ENCODE measurements around the gene RPTOR. TPM values are rescaled to one million over a fixed set of nuclear protein-coding genes. Genes with fewer than 3 reads are reported as not detected.

The RPTOR gene
- total RNA-seq, 4 donors from 2014 or later, result 19.0 to 48.3 (median 27.3) TPM

- H3K4me1 ChIP-seq, result peaks cover 0 to 5% of the 10 kb centered on the region in 2 donors
- H3K27me3 ChIP-seq, result no peaks in the 10 kb centered on the region
- intact Hi-C loops (cut with DNase I; ENCODE audit: low total_unique reads), result no loop called here
- TF ChIP-seq CTCF (IDR thresholded peaks at IDR 0.05), result no peak
- no peak for TF ChIP-seq POLR2A (IDR thresholded peaks at IDR 0.05)
- H3K4me3 ChIP-seq, result no peak overlapping the region
- DNase-seq, result no peak
- H3K36me3 ChIP-seq, result no peaks in the 10 kb centered on the region
- no peaks in the 10 kb centered on the region for H3K9me3 ChIP-seq
- no peak overlapping the region for H3K27ac ChIP-seq
Observed at GRCh38 chr17:80745183-80745582, 200.5 kb downstream of the RPTOR start.

- TF ChIP-seq POLR2A (IDR thresholded peaks at IDR 0.05) (no peak), CTCF (IDR thresholded peaks at IDR 0.05) (no peak)
- no peak for DNase-seq
- no peak overlapping the region for H3K4me3 ChIP-seq
- peaks cover 0 to 5% of the 10 kb centered on the region in 2 donors for H3K4me1 ChIP-seq
- no peaks in the 10 kb centered on the region for H3K36me3 ChIP-seq
- intact Hi-C loops (cut with DNase I; ENCODE audit: low total_unique reads), result no loop called here
- H3K27ac ChIP-seq, result no peak overlapping the region
- no peaks in the 10 kb centered on the region for H3K27me3 ChIP-seq
- H3K9me3 ChIP-seq, result no peaks in the 10 kb centered on the region
Observed at GRCh38 chr17:80746262-80746935, 201.8 kb downstream of the RPTOR start.

GRCh38 chr17:80747469-80747868 lies 202.8 kb downstream of the RPTOR start:
- Histone ChIP-seq H3K27me3 (no peaks in the 10 kb centered on the region), H3K36me3 (no peaks in the 10 kb centered on the region), H3K4me3 (no peak overlapping the region), H3K9me3 (no peaks in the 10 kb centered on the region), H3K4me1 (peaks cover 0 to 4% of the 10 kb centered on the region in 2 donors), H3K27ac (no peak overlapping the region)
- no peak for TF ChIP-seq CTCF (IDR thresholded peaks at IDR 0.05)
- TF ChIP-seq POLR2A (IDR thresholded peaks at IDR 0.05), result no peak
- no peak for DNase-seq
- intact Hi-C loops (cut with DNase I; ENCODE audit: low total_unique reads), result no loop called here

- intact Hi-C loops (cut with DNase I; ENCODE audit: low total_unique reads), result no loop called here
Observed at GRCh38 chr17:80749611-80750010, 205.0 kb downstream of the RPTOR start.

More at GRCh38 chr17:80749611-80750010, 205.0 kb downstream of the RPTOR start:
- TF ChIP-seq POLR2A (IDR thresholded peaks at IDR 0.05) (no peak), CTCF (IDR thresholded peaks at IDR 0.05) (no peak)
- no peaks in the 10 kb centered on the region for H3K27me3 ChIP-seq
- H3K4me1 ChIP-seq, result no peaks in the 10 kb centered on the region
- H3K36me3 ChIP-seq, result no peaks in the 10 kb centered on the region
- no peak overlapping the region for H3K4me3 ChIP-seq
- DNase-seq, result no peak
- no peaks in the 10 kb centered on the region for H3K9me3 ChIP-seq
- peak overlapping the region in 1 of 2 donors; percentile 84 for H3K27ac ChIP-seq
